ENCODE results near the gene CYTH1. TPM values are rescaled to one million over a fixed set of nuclear protein-coding genes. Genes with fewer than 3 reads are reported as not detected.

The CYTH1 gene
- total and polyA plus RNA-seq, 10 of the 15 experiments (the other 5 are each of a cell fraction or from before 2014, with no cell fraction given) = 6.6 to 188 (median 145) TPM

DNA sequence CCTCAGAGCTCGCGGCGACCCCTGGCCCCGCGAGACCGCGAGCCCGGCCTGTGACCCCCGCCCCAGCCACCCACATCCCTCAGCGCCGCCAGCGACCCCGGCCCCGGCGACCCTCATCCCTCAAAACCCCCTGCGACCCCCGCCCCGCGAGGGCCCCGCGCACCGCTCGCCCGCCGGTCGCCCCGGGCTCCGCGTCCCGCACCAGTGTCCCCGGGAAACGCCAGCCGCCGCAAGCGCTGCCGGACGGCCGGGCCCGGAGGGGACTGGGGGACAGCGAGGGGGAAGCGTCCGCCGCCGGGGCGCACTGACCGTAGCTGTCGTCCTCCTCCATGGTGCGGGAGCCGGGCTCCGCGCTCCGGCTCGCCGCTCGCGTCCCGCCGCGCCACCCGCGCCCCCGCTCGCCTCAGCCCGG is at the start of gene CYTH1 (continued):
- no peak for TF ChIP-seq ZBTB33 (IDR thresholded peaks at IDR 0.05)
- no peak for TF ChIP-seq MTA3 (IDR thresholded peaks at IDR 0.05; ENCODE audit: borderline replicate concordance, low read length)
- peak; percentile 8; the same call in 1 of the 2 replicates for TF ChIP-seq NR2F1 (conservative IDR thresholded peaks at IDR 0.05)
- TF ChIP-seq NR2C2 (IDR thresholded peaks at IDR 0.05; ENCODE audit: borderline replicate concordance, control insufficient read depth, insufficient read length, low read depth) = no peak
- TF ChIP-seq NR2C1 (IDR thresholded peaks at IDR 0.05) = 0 out of 2 replicates have a peak, but pooled peaks have one; percentile 8
- no peak for TF ChIP-seq WRNIP1 (IDR thresholded peaks at IDR 0.05; ENCODE audit: borderline replicate concordance, low read depth, low read length)
- no peak for TF ChIP-seq ATF3 (IDR thresholded peaks at IDR 0.05; ENCODE audit: borderline replicate concordance, extremely low read depth, low read depth, low read length)
- no peak for TF ChIP-seq USF2 (IDR thresholded peaks at IDR 0.05; ENCODE audit: borderline replicate concordance, low read depth, low read length)
- TF ChIP-seq, protein P1, sequence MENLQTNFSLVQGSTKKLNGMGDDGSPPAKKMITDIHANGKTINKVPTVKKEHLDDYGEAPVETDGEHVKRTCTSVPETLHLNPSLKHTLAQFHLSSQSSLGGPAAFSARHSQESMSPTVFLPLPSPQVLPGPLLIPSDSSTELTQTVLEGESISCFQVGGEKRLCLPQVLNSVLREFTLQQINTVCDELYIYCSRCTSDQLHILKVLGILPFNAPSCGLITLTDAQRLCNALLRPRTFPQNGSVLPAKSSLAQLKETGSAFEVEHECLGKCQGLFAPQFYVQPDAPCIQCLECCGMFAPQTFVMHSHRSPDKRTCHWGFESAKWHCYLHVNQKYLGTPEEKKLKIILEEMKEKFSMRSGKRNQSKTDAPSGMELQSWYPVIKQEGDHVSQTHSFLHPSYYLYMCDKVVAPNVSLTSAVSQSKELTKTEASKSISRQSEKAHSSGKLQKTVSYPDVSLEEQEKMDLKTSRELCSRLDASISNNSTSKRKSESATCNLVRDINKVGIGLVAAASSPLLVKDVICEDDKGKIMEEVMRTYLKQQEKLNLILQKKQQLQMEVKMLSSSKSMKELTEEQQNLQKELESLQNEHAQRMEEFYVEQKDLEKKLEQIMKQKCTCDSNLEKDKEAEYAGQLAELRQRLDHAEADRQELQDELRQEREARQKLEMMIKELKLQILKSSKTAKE (IDR thresholded peaks at IDR 0.05; ENCODE audit: low read depth, poor library complexity, severe bottlenecking) = no peak
- no peak for TF ChIP-seq RFX5 (IDR thresholded peaks at IDR 0.05; ENCODE audit: low read depth, low read length)
- TF ChIP-seq NFYB (IDR thresholded peaks at IDR 0.05; ENCODE audit: insufficient read depth, low read depth, low read length) = no peak
- TF ChIP-seq FOXK2 (IDR thresholded peaks at IDR 0.05) = no peak
- peak; percentile 28; the same call in 1 of the 2 replicates for TF ChIP-seq GATAD2B (conservative IDR thresholded peaks at IDR 0.05; ENCODE audit: low read depth)
- TF ChIP-seq ZNF24 (IDR thresholded peaks at IDR 0.05) = no peak
- no peak for TF ChIP-seq NFXL1 (IDR thresholded peaks at IDR 0.05; ENCODE audit: borderline replicate concordance)
- TF ChIP-seq POLR2A (IDR thresholded peaks at IDR 0.05; ENCODE audit: low read depth, low read length) = peak; percentile 85
- TF ChIP-seq ZNF592 (IDR thresholded peaks at IDR 0.05) = no peak
- TF ChIP-seq ZSCAN29 (IDR thresholded peaks at IDR 0.05) = 0 out of 2 replicates have a peak, but pooled peaks have one; percentile 21
- TF ChIP-seq YY1 (IDR thresholded peaks at IDR 0.05; ENCODE audit: low read depth, low read length) = no peak
- TF ChIP-seq, protein P2, sequence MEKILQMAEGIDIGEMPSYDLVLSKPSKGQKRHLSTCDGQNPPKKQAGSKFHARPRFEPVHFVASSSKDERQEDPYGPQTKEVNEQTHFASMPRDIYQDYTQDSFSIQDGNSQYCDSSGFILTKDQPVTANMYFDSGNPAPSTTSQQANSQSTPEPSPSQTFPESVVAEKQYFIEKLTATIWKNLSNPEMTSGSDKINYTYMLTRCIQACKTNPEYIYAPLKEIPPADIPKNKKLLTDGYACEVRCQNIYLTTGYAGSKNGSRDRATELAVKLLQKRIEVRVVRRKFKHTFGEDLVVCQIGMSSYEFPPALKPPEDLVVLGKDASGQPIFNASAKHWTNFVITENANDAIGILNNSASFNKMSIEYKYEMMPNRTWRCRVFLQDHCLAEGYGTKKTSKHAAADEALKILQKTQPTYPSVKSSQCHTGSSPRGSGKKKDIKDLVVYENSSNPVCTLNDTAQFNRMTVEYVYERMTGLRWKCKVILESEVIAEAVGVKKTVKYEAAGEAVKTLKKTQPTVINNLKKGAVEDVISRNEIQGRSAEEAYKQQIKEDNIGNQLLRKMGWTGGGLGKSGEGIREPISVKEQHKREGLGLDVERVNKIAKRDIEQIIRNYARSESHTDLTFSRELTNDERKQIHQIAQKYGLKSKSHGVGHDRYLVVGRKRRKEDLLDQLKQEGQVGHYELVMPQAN (conservative IDR thresholded peaks at IDR 0.05) = peak; percentile 69

All from GM12878 (cell line).